HEK293 (cell line): ENCODE results near the gene NOL9.

Experiments used
- CTCF ChIA-PET: fragments of 350-600 bp; formaldehyde crosslinking; extraction: SDS; loops from one replicate; lab custom pipeline; 2021; ENCODE audit warnings: antibody characterized with exemption; lab: Yijun Ruan, JAX
- POLR2A ChIA-PET: fragments of 300-600 bp; formaldehyde crosslinking; extraction: SDS; loops from one replicate; lab custom pipeline; 2020; ENCODE audit warnings: antibody characterized with exemption, inconsistent platforms; lab: Yijun Ruan, JAX
- H3K27ac ChIP-seq: fragments of 200-500 bp; sonication (Bioruptor generic); 2 replicates; pipeline ENCODE4 v1.5.1; 2014; ENCODE audit warnings: low read depth, low read length, control low read depth, inconsistent platforms; ENCODE audit errors: extremely low read depth
- H3K36me3 ChIP-seq, 2 experiments: fragments of 200-500 bp in 1 of 2; sonication (Bioruptor generic) in 1 of 2; 1 replicate in 1 of 2; 2 replicates in 1 of 2; pipeline ENCODE4 v1.5.1; 2014 to 2017; ENCODE audit warnings: inconsistent platforms in 2 of 2, low read length in 2 of 2; ENCODE audit not compliant: control insufficient read depth in 2 of 2, insufficient read depth in 1 of 2
- H3K4me1 ChIP-seq: fragments of 200-500 bp; sonication (Bioruptor generic); 2 replicates; pipeline ENCODE4 v1.5.1; 2014; ENCODE audit warnings: mild to moderate bottlenecking, low read length, inconsistent platforms; ENCODE audit not compliant: control insufficient read depth, insufficient read depth
- H3K4me3 ChIP-seq: 2 replicates; pipeline ENCODE4 v1.5.1; 2011; ENCODE audit warnings: low read depth, mild to moderate bottlenecking, control low read depth, low read length, moderate library complexity
- H3K9me3 ChIP-seq: fragments of 200-500 bp; sonication (Bioruptor generic); 2 replicates; pipeline ENCODE4 v1.5.1; 2014; ENCODE audit warnings: low read depth, low read length, inconsistent platforms; ENCODE audit not compliant: control insufficient read depth, insufficient read depth
- GLIS2 ChIP-seq: fragments of 450-650 bp; formaldehyde crosslinking; IDR thresholded peaks from 2 replicates; pipeline ENCODE4 v1.5.1; 2016; ENCODE audit warnings: missing biosample characterization, missing genetic modification characterization
- KLF10 ChIP-seq: fragments of 450-650 bp; IDR thresholded peaks from 2 replicates; pipeline ENCODE4 v1.5.1; 2018; ENCODE audit warnings: missing biosample characterization, mild to moderate bottlenecking, missing genetic modification characterization
- KLF7 ChIP-seq: fragments of 450-650 bp; formaldehyde crosslinking; IDR thresholded peaks from 2 replicates; pipeline ENCODE4 v1.5.1; 2016; ENCODE audit warnings: missing biosample characterization, missing genetic modification characterization, borderline replicate concordance
- SCRT2 ChIP-seq: fragments of 450-650 bp; formaldehyde crosslinking; IDR thresholded peaks from 2 replicates; pipeline ENCODE4 v1.5.1; 2016; ENCODE audit warnings: missing biosample characterization, missing genetic modification characterization
- ZFP41 ChIP-seq: fragments of 450-650 bp; formaldehyde crosslinking; IDR thresholded peaks from 2 replicates; pipeline ENCODE4 v1.5.1; 2016; ENCODE audit warnings: missing biosample characterization, missing genetic modification characterization, borderline replicate concordance
- ZFP69B ChIP-seq: fragments of 450-650 bp; formaldehyde crosslinking; IDR thresholded peaks from 2 replicates; pipeline ENCODE4 v1.5.1; 2016; ENCODE audit warnings: missing biosample characterization, missing genetic modification characterization
- ZNF223 ChIP-seq: fragments of 450-650 bp; formaldehyde crosslinking; IDR thresholded peaks from 2 replicates; pipeline ENCODE4 v1.5.1; 2016; ENCODE audit warnings: missing biosample characterization, missing genetic modification characterization
- ZNF549 ChIP-seq: fragments of 450-650 bp; IDR thresholded peaks from 2 replicates; pipeline ENCODE4 v1.5.1; 2018; ENCODE audit warnings: missing biosample characterization, missing genetic modification characterization, mild to moderate bottlenecking, inconsistent platforms, moderate library complexity
- ZNF555 ChIP-seq: fragments of 450-650 bp; formaldehyde crosslinking; conservative IDR thresholded peaks from 2 replicates; pipeline ENCODE4 v1.5.1; 2017; ENCODE audit warnings: missing biosample characterization, mild to moderate bottlenecking, missing genetic modification characterization, inconsistent platforms
- ZNF561 ChIP-seq: fragments of 450-650 bp; IDR thresholded peaks from 2 replicates; pipeline ENCODE4 v1.5.1; 2018; ENCODE audit warnings: missing biosample characterization, missing genetic modification characterization, borderline replicate concordance
- ZNF600 ChIP-seq: fragments of 450-650 bp; formaldehyde crosslinking; IDR thresholded peaks from 2 replicates; pipeline ENCODE4 v1.5.1; 2016; ENCODE audit warnings: missing biosample characterization, missing genetic modification characterization
- ZNF791 ChIP-seq: fragments of 450-650 bp; formaldehyde crosslinking; IDR thresholded peaks from 2 replicates; pipeline ENCODE4 v1.5.1; 2016; ENCODE audit warnings: missing biosample characterization, missing genetic modification characterization
- TF ChIP-seq, protein P1 (sequence below): fragments of 450-650 bp; formaldehyde crosslinking; IDR thresholded peaks from 2 replicates; pipeline ENCODE4 v1.5.1; 2016; ENCODE audit warnings: missing biosample characterization, missing genetic modification characterization
- TF ChIP-seq, protein P2 (sequence below): fragments of 450-650 bp; formaldehyde crosslinking; IDR thresholded peaks from 2 replicates; pipeline ENCODE4 v1.5.1; 2016; ENCODE audit warnings: missing biosample characterization, missing genetic modification characterization
- TF ChIP-seq, protein P3 (sequence below): fragments of 450-650 bp; formaldehyde crosslinking; IDR thresholded peaks from 2 replicates; pipeline ENCODE4 v1.5.1; 2016; ENCODE audit warnings: missing biosample characterization, missing genetic modification characterization
- TF ChIP-seq, protein P4 (sequence below): fragments of 450-650 bp; formaldehyde crosslinking; optimal IDR thresholded peaks from 2 replicates; pipeline ENCODE3; 2016; ENCODE audit warnings: missing biosample characterization, mild to moderate bottlenecking, missing genetic modification characterization

Gene NOL9

DNA sequence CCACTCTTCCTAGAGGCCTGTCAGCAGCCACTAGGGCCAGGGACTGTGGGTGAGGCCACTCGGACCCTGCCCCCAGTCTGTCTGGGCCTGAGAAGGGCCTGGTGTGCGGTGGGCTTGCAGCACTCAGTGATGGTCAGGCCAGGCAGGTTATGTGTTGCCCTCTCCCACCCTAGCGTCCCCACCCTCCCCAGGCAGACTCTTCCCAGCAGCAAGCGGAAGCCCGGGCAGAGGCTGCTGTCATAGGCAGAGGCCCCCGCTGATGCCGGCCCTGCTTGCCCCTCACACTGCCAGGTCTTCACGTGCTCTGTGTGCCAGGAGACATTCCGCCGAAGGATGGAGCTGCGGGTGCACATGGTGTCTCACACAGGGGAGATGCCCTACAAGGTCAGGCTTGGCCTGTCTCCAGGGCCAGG lies 32.1 kb upstream of the NOL9 start:
- TF ChIP-seq ZNF549 (tag by site-specific recombination) (no peak), GLIS2 (tag by site-specific recombination) (peak; percentile 52), SCRT2 (no peak)
- POLR2A ChIA-PET: no interaction called here
- CTCF ChIA-PET: interaction anchor here (1.0 to 1.1 kb wide), 2 partner anchors 32 to 48 kb away, joined by 3 to 4 read pairs; partner anchors contain the start of genes NOL9 and TAS1R1
- no peak overlapping the region for H3K27ac ChIP-seq
- no peaks in the 10 kb centered on the region for H3K4me1 ChIP-seq
- H3K4me3 ChIP-seq: no peak overlapping the region
- no peaks in the 10 kb centered on the region for H3K9me3 ChIP-seq
- H3K36me3 ChIP-seq: peaks cover 0 to 85% of the 10 kb centered on the region in 2 experiments; a peak in 1 of 3 replicates

DNA sequence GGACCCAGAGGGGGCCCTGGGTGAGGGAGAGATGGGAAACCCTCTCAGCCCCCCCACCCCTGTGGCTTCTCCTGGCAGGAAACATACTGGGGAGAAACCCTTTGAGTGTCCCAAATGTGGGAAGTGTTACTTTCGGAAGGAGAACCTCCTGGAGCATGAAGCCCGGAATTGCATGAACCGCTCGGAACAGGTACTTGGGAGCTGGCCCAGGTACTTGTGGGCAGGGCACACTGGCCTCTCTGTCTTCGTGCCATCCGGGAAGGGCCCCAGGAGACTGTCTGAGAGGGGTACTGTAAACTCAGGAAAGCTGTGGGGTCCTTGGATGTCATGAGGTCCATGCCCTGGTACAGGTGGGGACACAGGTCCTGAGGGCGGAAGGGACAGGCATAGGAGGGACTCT lies 31.5 kb upstream of the NOL9 start:
- ChIA-PET POLR2A (interaction anchor here (1.0 kb wide), 1 partner anchor 12 kb away, joined by 3 read pairs; no protein-coding TSS in a partner anchor), CTCF (interaction anchor here (0.7 to 1.1 kb wide), 2 partner anchors 17 to 49 kb away, joined by 3 read pairs; partner anchors contain the start of gene KLHL21)
- TF ChIP-seq ZNF223 (no peak), ZNF555 (tag by site-specific recombination) (no peak), ZNF600 (tag by site-specific recombination) (no peak), ZNF561 (tag by site-specific recombination) (no peak), ZFP69B (tag by site-specific recombination) (no peak), KLF10 (no peak), ZFP41 (no peak), KLF7 (no peak), ZNF791 (no peak)
- TF ChIP-seq, protein P1, sequence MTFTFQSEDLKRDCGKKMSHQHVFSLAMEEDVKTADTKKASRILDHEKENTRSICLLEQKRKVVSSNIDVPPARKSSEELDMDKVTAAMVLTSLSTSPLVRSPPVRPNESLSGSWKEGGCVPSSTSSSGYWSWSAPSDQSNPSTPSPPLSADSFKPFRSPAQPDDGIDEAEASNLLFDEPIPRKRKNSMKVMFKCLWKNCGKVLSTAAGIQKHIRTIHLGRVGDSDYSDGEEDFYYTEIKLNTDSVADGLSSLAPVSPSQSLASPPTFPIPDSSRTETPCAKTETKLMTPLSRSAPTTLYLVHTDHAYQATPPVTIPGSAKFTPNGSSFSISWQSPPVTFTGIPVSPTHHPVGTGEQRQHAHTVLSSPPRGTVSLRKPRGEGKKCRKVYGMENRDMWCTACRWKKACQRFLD (tag by site-specific recombination): no peak
- TF ChIP-seq, protein P2, sequence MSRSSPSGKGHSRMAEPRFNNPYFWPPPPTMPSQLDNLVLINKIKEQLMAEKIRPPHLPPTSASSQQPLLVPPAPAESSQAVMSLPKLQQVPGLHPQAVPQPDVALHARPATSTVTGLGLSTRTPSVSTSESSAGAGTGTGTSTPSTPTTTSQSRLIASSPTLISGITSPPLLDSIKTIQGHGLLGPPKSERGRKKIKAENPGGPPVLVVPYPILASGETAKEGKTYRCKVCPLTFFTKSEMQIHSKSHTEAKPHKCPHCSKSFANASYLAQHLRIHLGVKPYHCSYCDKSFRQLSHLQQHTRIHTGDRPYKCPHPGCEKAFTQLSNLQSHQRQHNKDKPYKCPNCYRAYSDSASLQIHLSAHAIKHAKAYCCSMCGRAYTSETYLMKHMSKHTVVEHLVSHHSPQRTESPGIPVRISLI (tag by site-specific recombination): no peak
- TF ChIP-seq, protein P3, sequence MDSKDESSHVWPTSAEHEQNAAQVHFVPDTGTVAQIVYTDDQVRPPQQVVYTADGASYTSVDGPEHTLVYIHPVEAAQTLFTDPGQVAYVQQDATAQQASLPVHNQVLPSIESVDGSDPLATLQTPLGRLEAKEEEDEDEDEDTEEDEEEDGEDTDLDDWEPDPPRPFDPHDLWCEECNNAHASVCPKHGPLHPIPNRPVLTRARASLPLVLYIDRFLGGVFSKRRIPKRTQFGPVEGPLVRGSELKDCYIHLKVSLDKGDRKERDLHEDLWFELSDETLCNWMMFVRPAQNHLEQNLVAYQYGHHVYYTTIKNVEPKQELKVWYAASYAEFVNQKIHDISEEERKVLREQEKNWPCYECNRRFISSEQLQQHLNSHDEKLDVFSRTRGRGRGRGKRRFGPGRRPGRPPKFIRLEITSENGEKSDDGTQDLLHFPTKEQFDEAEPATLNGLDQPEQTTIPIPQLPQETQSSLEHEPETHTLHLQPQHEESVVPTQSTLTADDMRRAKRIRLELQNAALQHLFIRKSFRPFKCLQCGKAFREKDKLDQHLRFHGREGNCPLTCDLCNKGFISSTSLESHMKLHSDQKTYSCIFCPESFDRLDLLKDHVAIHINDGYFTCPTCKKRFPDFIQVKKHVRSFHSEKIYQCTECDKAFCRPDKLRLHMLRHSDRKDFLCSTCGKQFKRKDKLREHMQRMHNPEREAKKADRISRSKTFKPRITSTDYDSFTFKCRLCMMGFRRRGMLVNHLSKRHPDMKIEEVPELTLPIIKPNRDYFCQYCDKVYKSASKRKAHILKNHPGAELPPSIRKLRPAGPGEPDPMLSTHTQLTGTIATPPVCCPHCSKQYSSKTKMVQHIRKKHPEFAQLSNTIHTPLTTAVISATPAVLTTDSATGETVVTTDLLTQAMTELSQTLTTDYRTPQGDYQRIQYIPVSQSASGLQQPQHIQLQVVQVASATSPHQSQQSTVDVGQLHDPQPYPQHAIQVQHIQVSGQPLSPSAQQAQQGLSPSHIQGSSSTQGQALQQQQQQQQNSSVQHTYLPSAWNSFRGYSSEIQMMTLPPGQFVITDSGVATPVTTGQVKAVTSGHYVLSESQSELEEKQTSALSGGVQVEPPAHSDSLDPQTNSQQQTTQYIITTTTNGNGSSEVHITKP (tag by site-specific recombination): no peak
- TF ChIP-seq, protein P4, sequence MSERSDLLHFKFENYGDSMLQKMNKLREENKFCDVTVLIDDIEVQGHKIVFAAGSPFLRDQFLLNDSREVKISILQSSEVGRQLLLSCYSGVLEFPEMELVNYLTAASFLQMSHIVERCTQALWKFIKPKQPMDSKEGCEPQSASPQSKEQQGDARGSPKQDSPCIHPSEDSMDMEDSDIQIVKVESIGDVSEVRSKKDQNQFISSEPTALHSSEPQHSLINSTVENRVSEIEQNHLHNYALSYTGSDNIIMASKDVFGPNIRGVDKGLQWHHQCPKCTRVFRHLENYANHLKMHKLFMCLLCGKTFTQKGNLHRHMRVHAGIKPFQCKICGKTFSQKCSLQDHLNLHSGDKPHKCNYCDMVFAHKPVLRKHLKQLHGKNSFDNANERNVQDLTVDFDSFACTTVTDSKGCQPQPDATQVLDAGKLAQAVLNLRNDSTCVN (tag by site-specific recombination): no peak
- Histone ChIP-seq H3K27ac (no peak overlapping the region), H3K4me3 (no peak overlapping the region), H3K9me3 (no peaks in the 10 kb centered on the region), H3K4me1 (peaks cover 3% of the 10 kb centered on the region), H3K36me3 (peaks cover 0 to 83% of the 10 kb centered on the region in 2 experiments; a peak in 1 of 3 replicates)
